ENCODE measurements around the gene SERPINA12.

Gene SERPINA12

DNA sequence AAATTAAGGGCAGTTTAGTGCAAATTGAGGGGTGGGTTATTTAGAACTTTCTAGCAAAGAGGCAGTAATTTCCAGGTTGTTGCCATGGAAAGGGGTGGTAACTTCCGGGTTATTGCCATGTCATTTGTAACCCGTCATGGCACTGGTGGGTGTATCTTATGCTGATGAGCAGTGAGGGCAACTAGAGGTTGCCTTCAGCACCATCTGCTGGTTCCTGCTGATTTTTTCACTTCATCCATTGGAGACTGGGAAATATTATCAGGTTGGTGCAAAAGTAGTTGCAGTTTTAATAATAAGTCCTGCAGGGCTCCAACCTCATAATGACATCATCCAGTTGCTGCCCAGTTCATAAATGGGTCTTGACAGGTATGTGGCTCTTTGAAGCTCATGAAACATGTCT lies 27.6 kb upstream of the SERPINA12 start:
- no peak overlapping the region for H3K27ac ChIP-seq
- no peak for TF ChIP-seq ZFX (IDR thresholded peaks at IDR 0.05)
- TF ChIP-seq, protein P1, sequence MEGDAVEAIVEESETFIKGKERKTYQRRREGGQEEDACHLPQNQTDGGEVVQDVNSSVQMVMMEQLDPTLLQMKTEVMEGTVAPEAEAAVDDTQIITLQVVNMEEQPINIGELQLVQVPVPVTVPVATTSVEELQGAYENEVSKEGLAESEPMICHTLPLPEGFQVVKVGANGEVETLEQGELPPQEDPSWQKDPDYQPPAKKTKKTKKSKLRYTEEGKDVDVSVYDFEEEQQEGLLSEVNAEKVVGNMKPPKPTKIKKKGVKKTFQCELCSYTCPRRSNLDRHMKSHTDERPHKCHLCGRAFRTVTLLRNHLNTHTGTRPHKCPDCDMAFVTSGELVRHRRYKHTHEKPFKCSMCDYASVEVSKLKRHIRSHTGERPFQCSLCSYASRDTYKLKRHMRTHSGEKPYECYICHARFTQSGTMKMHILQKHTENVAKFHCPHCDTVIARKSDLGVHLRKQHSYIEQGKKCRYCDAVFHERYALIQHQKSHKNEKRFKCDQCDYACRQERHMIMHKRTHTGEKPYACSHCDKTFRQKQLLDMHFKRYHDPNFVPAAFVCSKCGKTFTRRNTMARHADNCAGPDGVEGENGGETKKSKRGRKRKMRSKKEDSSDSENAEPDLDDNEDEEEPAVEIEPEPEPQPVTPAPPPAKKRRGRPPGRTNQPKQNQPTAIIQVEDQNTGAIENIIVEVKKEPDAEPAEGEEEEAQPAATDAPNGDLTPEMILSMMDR (conservative IDR thresholded peaks at IDR 0.05) = no peak; the same call in 1 of the 2 replicates

DNA sequence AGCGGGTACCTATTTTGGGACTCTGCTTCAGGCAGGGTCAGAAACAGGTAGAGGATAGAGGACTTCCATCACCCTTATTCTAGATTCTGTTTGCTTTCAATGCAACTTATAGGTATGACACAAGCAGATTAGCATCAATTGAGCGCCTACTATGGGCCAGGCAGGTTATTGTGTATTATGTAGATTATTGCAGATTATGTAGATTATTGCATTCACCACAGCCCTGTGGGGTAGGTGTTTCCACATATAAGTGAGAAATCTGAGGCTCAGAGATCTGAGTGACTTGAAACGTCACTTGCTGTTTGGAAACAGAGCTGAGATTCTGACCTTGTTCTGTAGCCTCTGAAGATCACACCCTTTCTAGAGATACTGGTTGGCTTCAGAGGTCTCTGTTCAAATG lies 26.2 kb upstream of the SERPINA12 start:
- TF ChIP-seq, protein P1 (conservative IDR thresholded peaks at IDR 0.05) = no peak
- no peak for TF ChIP-seq ZFX (IDR thresholded peaks at IDR 0.05)
- H3K27ac ChIP-seq = no peak overlapping the region

DNA sequence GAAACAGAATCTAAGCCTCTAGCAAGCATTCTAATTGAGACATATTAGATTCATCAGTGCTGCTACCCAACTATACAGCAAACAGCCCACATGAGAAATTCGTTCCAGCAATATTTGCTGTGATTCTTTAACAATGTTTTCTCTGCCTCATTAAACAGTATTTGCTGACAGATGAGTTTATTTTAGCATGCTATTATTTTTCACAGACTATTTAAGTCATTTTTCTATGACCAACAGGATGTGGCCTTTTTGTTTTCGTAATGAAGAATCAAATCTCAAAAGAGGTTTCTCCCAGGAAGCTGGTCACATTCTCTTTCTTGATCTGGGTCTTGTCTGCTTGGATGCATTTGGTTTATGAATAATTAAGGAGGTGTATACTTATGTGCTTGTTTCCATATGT lies 23.2 kb upstream of the SERPINA12 start:
- TF ChIP-seq, protein P1 (conservative IDR thresholded peaks at IDR 0.05) = no peak
- no peak for TF ChIP-seq ZFX (IDR thresholded peaks at IDR 0.05)
- no peak overlapping the region for H3K27ac ChIP-seq

DNA sequence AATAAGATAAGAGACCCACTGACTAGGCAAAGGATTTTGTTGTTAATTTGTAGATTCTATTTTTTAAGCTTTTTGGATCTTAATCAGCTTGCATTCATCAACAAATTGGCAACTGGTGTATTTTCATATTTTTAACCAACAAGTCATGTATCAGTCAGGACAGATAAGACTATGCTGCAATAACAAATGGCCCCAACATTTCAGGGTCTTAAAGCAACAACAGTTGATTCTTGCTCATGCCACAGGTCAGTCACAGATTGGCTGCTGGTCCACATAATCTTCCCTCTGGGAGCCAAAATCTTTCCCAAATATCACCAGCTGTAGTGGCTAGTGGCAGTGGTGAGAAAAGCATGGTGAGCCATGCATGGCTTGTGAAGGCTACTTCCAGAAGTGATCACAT lies 21.9 kb upstream of the SERPINA12 start:
- H3K27ac ChIP-seq = no peak overlapping the region
- no peak for TF ChIP-seq ZFX (IDR thresholded peaks at IDR 0.05)
- TF ChIP-seq, protein P1 (conservative IDR thresholded peaks at IDR 0.05) = no peak

DNA sequence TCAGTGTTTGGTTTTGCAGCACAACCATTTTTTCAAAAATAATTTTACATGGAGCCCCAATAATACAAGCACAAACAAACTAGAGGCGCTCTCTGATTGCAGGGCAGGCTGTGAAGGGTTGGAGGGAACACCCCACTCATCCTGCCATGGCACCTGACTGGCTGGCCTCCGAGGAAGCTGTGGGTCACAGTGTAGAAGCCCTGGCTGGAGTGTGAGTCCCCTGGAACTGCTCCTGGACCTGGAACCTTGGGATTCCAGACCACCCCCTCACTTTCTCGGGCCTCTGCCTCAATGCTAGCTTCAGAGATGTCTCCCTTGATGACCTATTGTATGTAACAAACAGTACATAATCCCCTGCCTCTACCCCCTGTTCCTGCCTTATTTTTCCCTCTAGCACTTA lies 14.8 kb upstream of the SERPINA12 start:
- TF ChIP-seq, protein P1 (conservative IDR thresholded peaks at IDR 0.05) = no peak
- TF ChIP-seq ZFX (IDR thresholded peaks at IDR 0.05) = no peak
- H3K27ac ChIP-seq = no peak overlapping the region

DNA sequence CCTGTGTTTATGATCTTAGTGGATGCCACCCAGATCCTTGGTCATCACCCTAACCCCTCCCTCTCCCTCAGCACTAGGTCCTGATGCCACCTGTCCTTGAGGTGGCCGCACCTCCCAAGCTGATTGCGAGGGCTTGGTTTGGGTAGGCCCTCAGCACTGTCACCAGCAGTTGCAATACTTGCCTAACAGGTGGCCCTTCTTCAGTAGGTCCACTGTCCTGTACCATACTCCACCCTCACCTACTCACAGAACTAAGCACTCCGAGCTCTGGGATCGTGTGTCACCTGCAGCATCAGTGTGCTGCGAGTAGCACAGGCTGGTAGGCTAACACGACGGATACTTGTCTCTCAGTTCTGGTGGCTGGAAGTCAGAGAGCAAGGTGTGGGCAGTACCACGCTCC lies 14.0 kb upstream of the SERPINA12 start:
- H3K27ac ChIP-seq = no peak overlapping the region
- TF ChIP-seq ZFX (IDR thresholded peaks at IDR 0.05) = no peak
- TF ChIP-seq, protein P1 (conservative IDR thresholded peaks at IDR 0.05) = no peak

DNA sequence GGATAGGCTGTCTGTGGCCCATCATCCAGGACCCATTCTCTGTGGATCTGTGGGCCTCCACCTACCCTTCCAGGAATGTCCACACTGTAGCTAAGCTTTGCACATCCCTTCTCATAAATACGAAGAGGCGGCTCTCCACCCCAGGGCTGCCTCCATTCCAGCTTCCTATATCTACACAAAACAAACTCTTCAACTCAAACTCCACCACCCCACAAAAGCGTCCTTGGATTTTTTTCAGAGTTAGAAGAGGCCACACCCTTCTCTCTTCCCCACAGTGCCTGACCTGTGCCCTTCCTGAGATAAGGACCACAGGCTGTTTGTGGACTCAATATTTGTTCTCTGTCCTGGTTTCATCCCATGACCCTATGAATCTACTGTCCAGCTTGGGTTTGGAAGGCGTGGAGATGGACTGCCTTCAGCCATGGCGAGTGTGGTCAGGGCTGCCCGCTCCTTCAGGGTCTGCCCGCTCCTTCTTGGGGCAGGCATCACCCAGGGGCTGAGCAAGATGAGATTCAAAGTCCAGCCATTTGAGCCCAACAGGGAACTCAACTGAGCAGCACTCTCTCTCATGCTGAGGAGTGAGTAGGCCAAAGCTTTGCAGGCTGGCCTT lies 13.0 kb upstream of the SERPINA12 start:
- TF ChIP-seq, protein P1 (conservative IDR thresholded peaks at IDR 0.05) = no peak
- TF ChIP-seq ZFX (IDR thresholded peaks at IDR 0.05) = no peak

More for the DNA sequence above, 13.0 kb upstream of the SERPINA12 start:
- no peak overlapping the region for H3K27ac ChIP-seq

All from C4-2B (cell line).